Mesenchymal stem cell (in vitro differentiated cells and primary cell): ENCODE data around the gene TNNI2.

ENCODE experiments used
- DNase-seq: peaks from one replicate; pipeline ENCODE4 v3.0.0-alpha.2; 2013
- H2AFZ ChIP-seq: one replicate; pipeline ENCODE4 v1.6.1; 2013; ENCODE audit warnings: low read depth, mild to moderate bottlenecking, control low read depth, inconsistent platforms, low read length, moderate library complexity
- H2AK5ac ChIP-seq: 2 replicates; pipeline ENCODE4 v1.6.1; 2013; ENCODE audit warnings: low read length, moderate library complexity, mild to moderate bottlenecking, inconsistent platforms; ENCODE audit not compliant: severe bottlenecking
- H2BK120ac ChIP-seq: one replicate; pipeline ENCODE4 v1.6.1; 2013; ENCODE audit warnings: low read depth, mild to moderate bottlenecking, inconsistent platforms, low read length, moderate library complexity
- H2BK12ac ChIP-seq, 2 experiments: one replicate each; pipeline ENCODE4 v1.6.1; 2013; ENCODE audit warnings: inconsistent platforms in 2 of 2, low read length in 2 of 2, mild to moderate bottlenecking in 2 of 2, moderate library complexity in 2 of 2, control low read depth in 1 of 2
- H2BK15ac ChIP-seq: one replicate; pipeline ENCODE4 v1.6.1; 2013; ENCODE audit warnings: mild to moderate bottlenecking, low read depth, inconsistent platforms; ENCODE audit not compliant: poor library complexity, severe bottlenecking
- H2BK5ac ChIP-seq: 2 replicates; pipeline ENCODE4 v1.6.1; 2013; ENCODE audit warnings: low read depth, mild to moderate bottlenecking, low read length, control low read depth, inconsistent platforms; ENCODE audit not compliant: poor library complexity, severe bottlenecking
- H3K14ac ChIP-seq, 2 experiments: one replicate each; pipeline ENCODE4 v1.6.1; 2013; ENCODE audit warnings: inconsistent platforms in 2 of 2, low read length in 2 of 2, control low read depth in 1 of 2, mild to moderate bottlenecking in 1 of 2, moderate library complexity in 1 of 2
- H3K18ac ChIP-seq, 2 experiments: one replicate each; pipeline ENCODE4 v1.6.1; 2013; ENCODE audit warnings: inconsistent platforms in 2 of 2, low read length in 2 of 2, control low read depth in 1 of 2, low read depth in 1 of 2, mild to moderate bottlenecking in 1 of 2
- H3K23ac ChIP-seq, 2 experiments: one replicate each; pipeline ENCODE4 v1.6.1; 2013; ENCODE audit warnings: inconsistent platforms in 2 of 2, low read length in 2 of 2, mild to moderate bottlenecking in 2 of 2, moderate library complexity in 2 of 2, control low read depth in 1 of 2
- H3K27ac ChIP-seq: 2 replicates; pipeline ENCODE4 v1.5.1; 2013; ENCODE audit warnings: mild to moderate bottlenecking, moderate library complexity, low read length, control low read depth, inconsistent platforms; ENCODE audit not compliant: poor library complexity, severe bottlenecking
- H3K27me3 ChIP-seq, 2 experiments: 2 replicates each; pipeline versions ENCODE4 v1.6.1 to v1.7.0; 2013; ENCODE audit warnings: low read length in 2 of 2, mild to moderate bottlenecking in 2 of 2, moderate library complexity in 2 of 2, control low read depth in 1 of 2, inconsistent platforms in 1 of 2; ENCODE audit not compliant: control insufficient read depth in 1 of 2, insufficient read depth in 1 of 2
- H3K36me3 ChIP-seq, 2 experiments: 2 replicates each; pipeline versions ENCODE4 v1.6.1 to v1.7.0; 2013; ENCODE audit warnings: low read length in 2 of 2, control low read depth in 1 of 2, inconsistent platforms in 1 of 2, low read depth in 1 of 2, mild to moderate bottlenecking in 1 of 2; ENCODE audit not compliant: insufficient read depth in 2 of 2, control insufficient read depth in 1 of 2
- H3K4ac ChIP-seq, 2 experiments: one replicate each; pipeline ENCODE4 v1.6.1; 2013; ENCODE audit warnings: inconsistent platforms in 2 of 2, low read length in 2 of 2, mild to moderate bottlenecking in 2 of 2, moderate library complexity in 2 of 2, control low read depth in 1 of 2, low read depth in 1 of 2
- H3K4me1 ChIP-seq: 2 replicates; pipeline ENCODE4 v1.6.1; 2013; ENCODE audit warnings: low read depth, low read length, control low read depth; ENCODE audit not compliant: control insufficient read depth, insufficient read depth
- H3K4me2 ChIP-seq: 2 replicates; pipeline ENCODE4 v1.6.1; 2013; ENCODE audit warnings: low read length, mild to moderate bottlenecking, inconsistent platforms; ENCODE audit not compliant: poor library complexity, severe bottlenecking
- H3K4me3 ChIP-seq, 2 experiments: 2 replicates each; pipeline versions ENCODE4 v1.5.1 to v1.7.0; 2013; ENCODE audit warnings: low read length in 2 of 2, mild to moderate bottlenecking in 2 of 2, control low read depth in 1 of 2, low read depth in 1 of 2; ENCODE audit not compliant: insufficient read depth in 1 of 2
- H3K79me1 ChIP-seq: replicated peaks from 2 replicates; pipeline ENCODE4 v1.6.1; 2013; ENCODE audit warnings: mild to moderate bottlenecking, control low read depth, low read length, inconsistent platforms; ENCODE audit not compliant: poor library complexity, severe bottlenecking
- H3K9ac ChIP-seq: 2 replicates; pipeline ENCODE4 v1.7.0; 2013; ENCODE audit warnings: mild to moderate bottlenecking, low read length, moderate library complexity
- H3K9me3 ChIP-seq: 2 replicates; pipeline ENCODE4 v1.7.0; 2013; ENCODE audit warnings: mild to moderate bottlenecking, low read length; ENCODE audit not compliant: control insufficient read depth
- H4K8ac ChIP-seq: one replicate; pipeline ENCODE4 v1.6.1; 2013; ENCODE audit warnings: inconsistent platforms, mild to moderate bottlenecking, low read length, moderate library complexity
- H4K91ac ChIP-seq: one replicate; pipeline ENCODE4 v1.6.1; 2013; ENCODE audit warnings: mild to moderate bottlenecking, low read length, inconsistent platforms
- WGBS: methylation state at CpG from one replicate; pipeline ENCODE4 v1.1.7; 2013; ENCODE audit warnings: mixed read lengths; 5-methylcytosine and 5-hydroxymethylcytosine counted together

TNNI2 gene

DNA sequence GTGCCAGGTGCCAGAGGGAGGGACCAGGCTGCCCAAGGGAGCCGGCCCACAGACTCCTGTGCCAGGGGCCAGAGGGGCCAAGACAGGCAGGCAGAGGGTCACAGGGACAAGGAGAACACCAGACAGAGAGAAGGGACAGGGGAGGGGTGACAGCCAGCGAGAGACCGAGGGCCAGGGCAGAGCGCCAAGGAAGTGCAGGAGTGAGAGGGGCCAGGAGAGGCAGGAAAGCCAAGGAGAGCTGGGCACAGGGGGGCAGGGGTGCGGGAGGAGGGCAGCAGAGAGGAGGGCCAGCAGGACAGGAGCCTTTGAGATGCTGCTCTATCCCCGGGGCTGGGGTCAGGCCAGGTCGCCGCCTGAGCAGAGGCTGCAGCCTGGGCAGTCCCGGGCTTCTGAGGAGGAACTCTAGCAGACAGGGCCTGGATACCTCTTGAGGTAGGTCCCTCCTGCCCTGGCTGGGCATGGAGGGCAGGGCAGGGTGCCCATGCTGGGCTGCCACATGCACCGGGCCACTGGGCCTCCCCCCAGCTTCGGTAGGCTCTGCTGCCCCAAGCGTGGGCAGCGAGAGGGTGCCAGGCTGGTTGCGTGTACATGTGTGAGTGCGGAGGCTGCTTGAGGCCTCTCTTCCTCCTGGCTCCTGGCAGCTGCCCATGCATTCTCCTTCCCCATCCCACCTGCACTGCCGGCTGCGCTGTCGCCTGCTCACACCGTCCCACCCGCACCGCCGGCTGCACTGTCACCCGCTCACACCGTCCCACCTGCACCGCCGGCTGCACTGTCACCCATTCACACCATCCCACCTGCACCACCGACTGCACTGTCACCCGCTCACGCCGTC is 26.3 kb downstream of the TNNI2 start:
- Histone ChIP-seq H3K14ac (peak overlapping the region in 1 of 2 experiments; percentile 88), H3K4me3 (peak overlapping the region in 1 of 2 experiments; percentile 46), H3K27ac (no peak overlapping the region), H3K4me1 (peaks cover 42% of the 10 kb centered on the region), H2AFZ (no peak overlapping the region), H4K8ac (peak overlapping the region; percentile 71), H2BK12ac (peak overlapping the region; percentile 11 to 60), H3K23ac (peak overlapping the region in 1 of 2 experiments; percentile 26), H3K9ac (peak overlapping the region; percentile 81), H3K27me3 (peaks cover 0 to 28% of the 10 kb centered on the region in 2 experiments), H3K18ac (peak overlapping the region; percentile 42 to 88), H3K36me3 (no peaks in the 10 kb centered on the region), H2BK120ac (peak overlapping the region; percentile 90), H2AK5ac (peak overlapping the region; percentile 0), H3K9me3 (no peaks in the 10 kb centered on the region), H3K4me2 (no peak overlapping the region), H3K79me1 (no peaks in the 10 kb centered on the region), H2BK15ac (peak overlapping the region; percentile 8), H3K4ac (peak overlapping the region; percentile 5 to 57), H2BK5ac (no peak overlapping the region), H4K91ac (peak overlapping the region; percentile 83)
- no peak for DNase-seq
- WGBS = 88% methylated on average over 28 of the region's 30 CpGs

DNA sequence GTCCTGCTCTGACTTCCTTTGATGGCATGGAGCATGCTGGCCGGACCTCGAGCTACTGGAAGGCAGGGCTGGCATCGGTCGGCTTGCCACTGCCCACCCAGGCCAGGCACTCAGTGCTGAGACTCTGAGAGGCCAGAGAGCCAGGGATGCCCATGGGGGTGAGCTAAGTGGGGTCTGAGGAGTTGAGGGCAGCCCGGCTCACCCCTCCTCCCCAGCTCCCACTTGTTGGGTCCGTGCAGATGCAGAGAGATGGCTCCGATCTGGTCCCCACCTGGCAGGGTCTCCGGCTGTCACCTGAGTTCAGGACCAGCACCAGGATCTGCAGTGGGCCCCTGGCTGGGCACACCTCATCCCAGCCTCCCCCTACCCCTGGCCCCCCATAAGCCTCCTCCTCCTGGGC is 27.4 kb downstream of the TNNI2 start:
- Histone ChIP-seq H2AK5ac (peak overlapping the region; percentile 26), H2BK12ac (peak overlapping the region in 1 of 2 experiments; percentile 75), H3K27me3 (peaks cover 0 to 37% of the 10 kb centered on the region in 2 experiments), H3K9me3 (no peaks in the 10 kb centered on the region), H4K8ac (peak overlapping the region; percentile 19), H3K9ac (no peak overlapping the region), H3K36me3 (no peaks in the 10 kb centered on the region), H3K23ac (peak overlapping the region in 1 of 2 experiments; percentile 43), H3K27ac (no peak overlapping the region), H3K18ac (peak overlapping the region in 1 of 2 experiments; percentile 35), H2AFZ (no peak overlapping the region), H2BK120ac (peak overlapping the region; percentile 24), H2BK5ac (no peak overlapping the region), H4K91ac (peak overlapping the region; percentile 57), H3K79me1 (no peaks in the 10 kb centered on the region), H3K4me2 (no peak overlapping the region), H2BK15ac (no peak overlapping the region), H3K14ac (no peak overlapping the region), H3K4me3 (no peak overlapping the region), H3K4me1 (peaks cover 50% of the 10 kb centered on the region), H3K4ac (peak overlapping the region in 1 of 2 experiments; percentile 47)
- 95% methylated on average over 8 of the region's 8 CpGs for WGBS
- no peak for DNase-seq

DNA sequence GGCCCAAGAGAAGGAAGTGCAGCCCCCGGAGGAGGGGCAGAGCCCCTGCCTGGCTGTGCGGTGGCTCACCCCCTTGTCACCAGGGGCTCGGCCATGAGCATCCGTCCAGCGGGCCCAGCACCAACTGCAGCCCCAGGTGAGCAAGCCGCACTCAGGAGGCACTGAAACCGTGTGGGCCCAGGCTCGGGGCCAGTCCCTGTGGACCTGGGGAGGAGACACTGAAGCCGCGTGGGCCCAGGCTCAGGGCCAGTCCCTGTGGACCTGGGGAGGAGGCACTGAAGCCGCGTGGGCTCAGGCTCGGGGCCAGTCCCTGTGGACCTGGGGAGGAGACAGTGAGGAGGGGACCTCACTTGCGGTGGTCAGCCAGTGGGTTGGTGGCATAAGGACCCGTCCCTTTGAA is 28.0 kb downstream of the TNNI2 start:
- peak overlapping the region in 1 of 2 experiments; percentile 35 for H3K18ac ChIP-seq
- no peaks in the 10 kb centered on the region for H3K36me3 ChIP-seq
- H3K4ac ChIP-seq = no peak overlapping the region
- H4K8ac ChIP-seq = peak overlapping the region; percentile 5
- no peak overlapping the region for H2AK5ac ChIP-seq
- H2BK12ac ChIP-seq = peak overlapping the region; percentile 16 to 18
- H3K27me3 ChIP-seq = peaks cover 0 to 37% of the 10 kb centered on the region in 2 experiments
- no peak overlapping the region for H3K4me2 ChIP-seq
- no peak for DNase-seq
- no peaks in the 10 kb centered on the region for H3K79me1 ChIP-seq
- H3K4me1 ChIP-seq = peaks cover 56% of the 10 kb centered on the region
- no peak overlapping the region for H3K4me3 ChIP-seq
- WGBS = 83% methylated on average over 15 of the region's 15 CpGs
- H2BK120ac ChIP-seq = no peak overlapping the region
- H2BK15ac ChIP-seq = no peak overlapping the region
- H3K9ac ChIP-seq = no peak overlapping the region
- H3K9me3 ChIP-seq = no peaks in the 10 kb centered on the region
- no peak overlapping the region for H2BK5ac ChIP-seq
- H3K27ac ChIP-seq = no peak overlapping the region
- H2AFZ ChIP-seq = no peak overlapping the region
- H3K14ac ChIP-seq = peak overlapping the region in 1 of 2 experiments; percentile 31
- H3K23ac ChIP-seq = no peak overlapping the region
- H4K91ac ChIP-seq = no peak overlapping the region

DNA sequence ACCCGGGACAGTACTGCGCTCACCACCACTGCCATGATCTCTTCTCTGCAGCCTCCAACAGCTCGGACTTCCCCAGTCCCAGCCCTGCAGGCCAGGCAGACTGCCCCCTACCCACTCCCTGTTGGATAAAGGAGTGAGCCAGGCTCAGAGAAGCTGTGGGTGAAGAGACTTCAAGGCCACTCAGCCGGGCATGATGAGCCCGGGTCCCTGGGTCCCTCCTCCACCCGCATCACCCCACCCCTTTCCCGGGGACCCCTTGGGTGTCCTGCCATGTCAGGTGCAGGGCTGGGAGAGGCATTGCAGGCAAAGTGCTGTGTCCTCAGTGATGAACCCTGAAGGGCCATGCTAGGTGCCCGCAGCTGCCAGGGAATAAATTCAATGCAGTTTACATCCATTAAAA is 28.6 kb downstream of the TNNI2 start:
- no peak overlapping the region for H3K9ac ChIP-seq
- DNase-seq = no peak
- no peak overlapping the region for H3K4ac ChIP-seq
- no peaks in the 10 kb centered on the region for H3K9me3 ChIP-seq
- H2BK12ac ChIP-seq = peak overlapping the region in 1 of 2 experiments; percentile 29
- H3K79me1 ChIP-seq = no peaks in the 10 kb centered on the region
- no peak overlapping the region for H3K4me2 ChIP-seq
- no peak overlapping the region for H3K14ac ChIP-seq
- H4K91ac ChIP-seq = peak overlapping the region; percentile 41
- no peak overlapping the region for H2BK120ac ChIP-seq
- H2BK5ac ChIP-seq = no peak overlapping the region
- no peak overlapping the region for H3K4me3 ChIP-seq
- H2AK5ac ChIP-seq = no peak overlapping the region
- no peak overlapping the region for H4K8ac ChIP-seq
- peaks cover 61% of the 10 kb centered on the region for H3K4me1 ChIP-seq
- H3K18ac ChIP-seq = no peak overlapping the region
- H2BK15ac ChIP-seq = no peak overlapping the region
- H3K27me3 ChIP-seq = peaks cover 0 to 36% of the 10 kb centered on the region in 2 experiments
- no peaks in the 10 kb centered on the region for H3K36me3 ChIP-seq
- H2AFZ ChIP-seq = no peak overlapping the region
- WGBS = 95% methylated on average over 8 of the region's 8 CpGs
- no peak overlapping the region for H3K23ac ChIP-seq
- no peak overlapping the region for H3K27ac ChIP-seq
